Measurements from ENCODE around the gene NRG2. TPM values are rescaled to one million over a fixed set of nuclear protein-coding genes. Genes with fewer than 3 reads are reported as not detected.

Gene NRG2
- polyA plus RNA-seq, 3 donors = 0.01 TPM; not detected in 2

GRCh38 chr5:140027807-140028206 lies 15.3 kb downstream of the NRG2 start:
- TF ChIP-seq CTCF (IDR thresholded peaks at IDR 0.05) = no peak
- Histone ChIP-seq H3K79me2 (ENCODE audit: insufficient read depth, low read length) (no peaks in the 10 kb centered on the region), H3K4me2 (replicated peaks; ENCODE audit: extremely low read depth, low read length, poor library complexity, severe bottlenecking) (no peak overlapping the region), H3K9ac (ENCODE audit: insufficient read depth, low read length, poor library complexity, severe bottlenecking) (no peak overlapping the region), H3K4me3 (replicated peaks in 1 of 3; ENCODE audit: low read depth in 2 of 3, low read length in 3 of 3) (no peak overlapping the region), H3K4me1 (ENCODE audit: control insufficient read depth in 1 of 2, insufficient read depth in 2 of 2, low read length in 2 of 2) (no peaks in the 10 kb centered on the region), H2AFZ (ENCODE audit: insufficient read depth, low read depth, low read length, poor library complexity, severe bottlenecking) (no peak overlapping the region), H3K36me3 (replicated peaks in 1 of 2; ENCODE audit: control insufficient read depth in 1 of 2, insufficient read depth in 2 of 2, low read length in 2 of 2) (no peaks in the 10 kb centered on the region), H3K27ac (ENCODE audit: low read depth in 1 of 2, low read length in 2 of 2) (no peak overlapping the region), H4K20me1 (ENCODE audit: insufficient read depth, low read length) (no peaks in the 10 kb centered on the region), H3K9me3 (replicated peaks in 1 of 2; ENCODE audit: control insufficient read depth in 1 of 2, insufficient read depth in 1 of 2, low read length in 2 of 2) (no peaks in the 10 kb centered on the region), H3K27me3 (ENCODE audit: control insufficient read depth in 2 of 2, insufficient read depth in 2 of 2, low read length in 2 of 2) (peaks cover 18 to 31% of the 10 kb centered on the region in 2 donors)
- WGBS (ENCODE audit: insufficient coverage) = no CpG with 5 or more reads among the region's 2 CpGs
- no peaks in the 10 kb centered on the region for H3K36me3 Mint-ChIP-seq
- H3K4me3 Mint-ChIP-seq = no peak overlapping the region
- intact Hi-C loops (cut with micrococcal nuclease) = no loop called here
- peak overlapping the region in 1 of 7 donors; percentile 54 for H3K27ac Mint-ChIP-seq
- no peaks in the 10 kb centered on the region for H3K4me1 Mint-ChIP-seq
- peaks cover 8 to 29% (median 25%) of the 10 kb centered on the region in 3 donors for H3K27me3 Mint-ChIP-seq (ENCODE audit: low read depth in 3 of 3)
- H3K9me3 Mint-ChIP-seq = peaks cover 0 to 2% (median 0%) of the 10 kb centered on the region in 7 donors
- DNase-seq = no peak

- Histone ChIP-seq H3K36me3 (replicated peaks in 1 of 2; ENCODE audit: control insufficient read depth in 1 of 2, insufficient read depth in 2 of 2, low read length in 2 of 2) (no peaks in the 10 kb centered on the region), H3K9ac (ENCODE audit: insufficient read depth, low read length, poor library complexity, severe bottlenecking) (no peak overlapping the region), H3K9me3 (replicated peaks in 1 of 2; ENCODE audit: control insufficient read depth in 1 of 2, insufficient read depth in 1 of 2, low read length in 2 of 2) (no peaks in the 10 kb centered on the region), H3K4me1 (ENCODE audit: control insufficient read depth in 1 of 2, insufficient read depth in 2 of 2, low read length in 2 of 2) (no peaks in the 10 kb centered on the region), H3K4me2 (replicated peaks; ENCODE audit: extremely low read depth, low read length, poor library complexity, severe bottlenecking) (no peak overlapping the region), H3K27ac (ENCODE audit: low read depth in 1 of 2, low read length in 2 of 2) (no peak overlapping the region), H4K20me1 (ENCODE audit: insufficient read depth, low read length) (no peaks in the 10 kb centered on the region), H3K27me3 (ENCODE audit: control insufficient read depth in 2 of 2, insufficient read depth in 2 of 2, low read length in 2 of 2) (peaks cover 30 to 31% of the 10 kb centered on the region in 2 donors), H3K79me2 (ENCODE audit: insufficient read depth, low read length) (no peaks in the 10 kb centered on the region), H3K4me3 (replicated peaks in 1 of 3; ENCODE audit: low read depth in 2 of 3, low read length in 3 of 3) (no peak overlapping the region), H2AFZ (ENCODE audit: insufficient read depth, low read depth, low read length, poor library complexity, severe bottlenecking) (no peak overlapping the region)
- no peaks in the 10 kb centered on the region for H3K36me3 Mint-ChIP-seq
- H3K4me3 Mint-ChIP-seq = peak overlapping the region in 1 of 2 donors; percentile 11
- intact Hi-C loops (cut with micrococcal nuclease) = no loop called here
- peaks cover 2 to 28% (median 18%) of the 10 kb centered on the region in 3 donors for H3K27me3 Mint-ChIP-seq (ENCODE audit: low read depth in 3 of 3)
- no peak for TF ChIP-seq CTCF (IDR thresholded peaks at IDR 0.05)
- H3K9me3 Mint-ChIP-seq = peaks cover 0 to 2% (median 0%) of the 10 kb centered on the region in 7 donors
- no peak for DNase-seq
- no peaks in the 10 kb centered on the region for H3K4me1 Mint-ChIP-seq
- H3K27ac Mint-ChIP-seq = peak overlapping the region in 1 of 7 donors; percentile 8
- 87% methylated on average over 2 of the region's 3 CpGs for whole genome bisulfite sequencing (ENCODE audit: insufficient coverage)
Measured at GRCh38 chr5:140025736-140026135, 17.4 kb downstream of the NRG2 start.
